Endothelial cell of umbilical vein (primary cell): ENCODE measurements around the gene ERBB2. TPM values are rescaled to one million over a fixed set of nuclear protein-coding genes. Genes with fewer than 3 reads are reported as not detected.

Source experiments
- BruUV-seq: library from RNA; stranded (reverse); fragments of 400-500 nt; replicated peaks from 2 replicates; lab custom pipeline; 2021; lab: Mats Ljungman, UMichigan
- CTCF ChIA-PET: fragments of 300-600, 350-600 bp; sonication (Branson Sonifier 250); formaldehyde crosslinking; loops from one replicate; lab custom pipeline; 2021; ENCODE audit warnings: antibody characterized with exemption, inconsistent platforms; lab: Charles Lee
- POLR2A ChIA-PET: fragments of 300-600, 350-600 bp; sonication (Branson Sonifier 250); formaldehyde crosslinking; loops from one replicate; lab custom pipeline; 2021; ENCODE audit warnings: antibody characterized with exemption, inconsistent platforms; lab: Charles Lee
- DNase-seq: peaks from one replicate; pipeline ENCODE4 v3.0.0-alpha.2; 2011; ENCODE audit warnings: low read depth, low spot score
- FAIRE-seq: peaks from 2 replicates; lab custom pipeline; 2011; peaks lifted over from hg19 to GRCh38; lab: Jason Lieb, UNC
- H2AFZ ChIP-seq: 2 replicates; pipeline ENCODE4 v1.6.0; 2012; ENCODE audit warnings: low read depth, low read length, control low read depth, inconsistent platforms
- H3K27ac ChIP-seq: 2 replicates; pipeline ENCODE4 v1.5.1; 2011; ENCODE audit warnings: low read depth, mild to moderate bottlenecking, control low read depth, low read length, moderate library complexity; ENCODE audit not compliant: insufficient read depth
- H3K27me3 ChIP-seq, 2 experiments: 2 replicates each; pipeline versions ENCODE4 v1.6.0 to v1.6.1; 2011; ENCODE audit warnings: low read length in 2 of 2, mixed read lengths in 1 of 2; ENCODE audit not compliant: control insufficient read depth in 2 of 2, insufficient read depth in 2 of 2
- H3K36me3 ChIP-seq, 2 experiments: 2 replicates in 1 of 2; 3 replicates in 1 of 2; pipeline ENCODE4 v1.5.1; 2011; ENCODE audit warnings: low read length in 2 of 2, mild to moderate bottlenecking in 1 of 2, moderate library complexity in 1 of 2; ENCODE audit not compliant: control insufficient read depth in 2 of 2, insufficient read depth in 2 of 2; ENCODE audit errors: extremely low read depth in 1 of 2
- H3K4me1 ChIP-seq: 3 replicates; pipeline ENCODE4 v1.5.1; 2011; ENCODE audit warnings: mild to moderate bottlenecking, low read length; ENCODE audit not compliant: control insufficient read depth, insufficient read depth; ENCODE audit errors: extremely low read depth
- H3K4me2 ChIP-seq: 2 replicates; pipeline ENCODE4 v1.6.1; 2011; ENCODE audit warnings: low read length, control low read depth, mixed read lengths; ENCODE audit not compliant: insufficient read depth
- H3K4me3 ChIP-seq, 3 experiments: fragments of 200-600 bp in 1 of 3; sonication (generic), shearing (Covaris generic) in 1 of 3; replicated peaks in 1 of 3; 2 replicates each; pipeline ENCODE4 v1.5.1; 2011 to 2016; ENCODE audit warnings: control low read depth in 3 of 3, low read length in 3 of 3, mild to moderate bottlenecking in 2 of 3, inconsistent platforms in 1 of 3, low read depth in 1 of 3, moderate library complexity in 1 of 3; ENCODE audit not compliant: insufficient read depth in 1 of 3
- H3K79me2 ChIP-seq: 2 replicates; pipeline ENCODE4 v1.6.0; 2012; ENCODE audit warnings: low read length, inconsistent platforms; ENCODE audit not compliant: control insufficient read depth, insufficient read depth
- H3K9ac ChIP-seq: replicated peaks from 2 replicates; pipeline ENCODE3; 2011; ENCODE audit warnings: low read length, control low read depth; ENCODE audit not compliant: insufficient read depth; ENCODE audit errors: extremely low read depth
- H3K9me1 ChIP-seq: replicated peaks from 3 replicates; pipeline ENCODE4 v1.6.0; 2011; ENCODE audit warnings: mild to moderate bottlenecking, low read length; ENCODE audit not compliant: control insufficient read depth, insufficient read depth; ENCODE audit errors: extremely low read depth
- H3K9me3 ChIP-seq: replicated peaks from 2 replicates; pipeline ENCODE4 v1.5.1; 2012; ENCODE audit warnings: low read length, inconsistent platforms; ENCODE audit not compliant: control insufficient read depth, insufficient read depth
- H4K20me1 ChIP-seq: replicated peaks from 2 replicates; pipeline ENCODE3; 2011; ENCODE audit warnings: mild to moderate bottlenecking, low read length; ENCODE audit not compliant: control insufficient read depth, insufficient read depth; ENCODE audit errors: extremely low read depth
- EZH2 ChIP-seq: IDR thresholded peaks from 2 replicates; pipeline ENCODE4 v1.6.1; 2012; ENCODE audit warnings: borderline replicate concordance, low read depth, mild to moderate bottlenecking, moderate library complexity, low read length, inconsistent platforms; ENCODE audit not compliant: severe bottlenecking
- FOS ChIP-seq: IDR thresholded peaks from 2 replicates; pipeline ENCODE4 v1.6.1; 2011; ENCODE audit warnings: mild to moderate bottlenecking, low read length, moderate library complexity, borderline replicate concordance; ENCODE audit not compliant: insufficient read depth
- GATA2 ChIP-seq: IDR thresholded peaks from 2 replicates; pipeline ENCODE4 v1.7.0; 2011; ENCODE audit warnings: low read depth, mild to moderate bottlenecking, moderate library complexity, mixed read lengths, low read length; ENCODE audit not compliant: insufficient read length, insufficient read depth
- JUN ChIP-seq: IDR thresholded peaks from 2 replicates; pipeline ENCODE4 v1.6.1; 2011; ENCODE audit warnings: borderline replicate concordance, low read depth; ENCODE audit not compliant: insufficient read length, insufficient read depth
- MYC ChIP-seq: IDR thresholded peaks from one replicate; pipeline ENCODE4 v1.6.1; 2011; ENCODE audit warnings: mild to moderate bottlenecking, low read depth, low read length
- POLR2A ChIP-seq: IDR thresholded peaks from 2 replicates; pipeline ENCODE4 v1.6.1; 2012; ENCODE audit warnings: low read depth, mild to moderate bottlenecking, control low read depth, low read length
- POLR2AphosphoS5 ChIP-seq: IDR thresholded peaks from 2 replicates; pipeline ENCODE4 v1.6.1; 2012; ENCODE audit warnings: low read depth, mild to moderate bottlenecking, control low read depth, low read length, moderate library complexity; ENCODE audit not compliant: insufficient read depth
- dilution Hi-C: fragments of 300-500 bp; cut with MboI; formaldehyde crosslinking; loops from one replicate; pipeline ENCODE4 v1.15.0; 2019; ENCODE audit warnings: low sequenced_read_pairs; ENCODE audit not compliant: extremely low pct_ligation_motif_present
- intact Hi-C: fragments of 100-400 bp; cut with micrococcal nuclease; formaldehyde crosslinking; loops from one replicate; pipeline ENCODE4 v1.10.0; 2022
- polyA plus RNA-seq, 4 experiments: library from polyadenylated mRNA; depleted of rRNA in 3 of 4; stranded (reverse) in 3 of 4; unstranded in 1 of 4; fragments of >200 nt; gene quantifications; 2 replicates each; pipeline versions ENCODE4 v1.2.1 to v1.2.3, GENCODE V29; 2011 to 2012; ENCODE audit warnings: missing spikeins in 1 of 4
- total RNA-seq: library from RNA; stranded (reverse); gene quantifications from 2 replicates; pipeline ENCODE4 v1.2.3, GENCODE V29; 2021
- TF ChIP-seq, protein P1 (sequence below): IDR thresholded peaks from 2 replicates; pipeline ENCODE4 v1.6.1; 2011; ENCODE audit not compliant: insufficient read depth, insufficient read length
- TF ChIP-seq, protein P2 (sequence below), 2 donors: IDR thresholded peaks; 1 replicate in 1 of 2; 2 replicates in 1 of 2; pipeline ENCODE4 v1.5.1; 2011; ENCODE audit warnings: low read length in 2 of 2, mild to moderate bottlenecking in 2 of 2, moderate library complexity in 2 of 2, control low read depth in 1 of 2, inconsistent platforms in 1 of 2, low read depth in 1 of 2; ENCODE audit not compliant: insufficient read depth in 1 of 2; ENCODE audit errors: extremely low read depth in 1 of 2

The ERBB2 gene
- total and polyA plus RNA-seq, 2 donors (not counting 3 experiments of a cell fraction or from before 2014, with no cell fraction given) = 20.6 to 32.9 TPM

GRCh38 chr17:39687101-39687545 is 12.7 kb upstream of the ERBB2 start:
- TF ChIP-seq POLR2AphosphoS5 = no peak
- TF ChIP-seq, protein P1, sequence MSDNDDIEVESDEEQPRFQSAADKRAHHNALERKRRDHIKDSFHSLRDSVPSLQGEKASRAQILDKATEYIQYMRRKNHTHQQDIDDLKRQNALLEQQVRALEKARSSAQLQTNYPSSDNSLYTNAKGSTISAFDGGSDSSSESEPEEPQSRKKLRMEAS = no peak
- no peak for TF ChIP-seq GATA2
- no peak for TF ChIP-seq JUN
- TF ChIP-seq EZH2 = no peak
- TF ChIP-seq MYC = no peak
- TF ChIP-seq POLR2A = no peak
- TF ChIP-seq, protein P2, sequence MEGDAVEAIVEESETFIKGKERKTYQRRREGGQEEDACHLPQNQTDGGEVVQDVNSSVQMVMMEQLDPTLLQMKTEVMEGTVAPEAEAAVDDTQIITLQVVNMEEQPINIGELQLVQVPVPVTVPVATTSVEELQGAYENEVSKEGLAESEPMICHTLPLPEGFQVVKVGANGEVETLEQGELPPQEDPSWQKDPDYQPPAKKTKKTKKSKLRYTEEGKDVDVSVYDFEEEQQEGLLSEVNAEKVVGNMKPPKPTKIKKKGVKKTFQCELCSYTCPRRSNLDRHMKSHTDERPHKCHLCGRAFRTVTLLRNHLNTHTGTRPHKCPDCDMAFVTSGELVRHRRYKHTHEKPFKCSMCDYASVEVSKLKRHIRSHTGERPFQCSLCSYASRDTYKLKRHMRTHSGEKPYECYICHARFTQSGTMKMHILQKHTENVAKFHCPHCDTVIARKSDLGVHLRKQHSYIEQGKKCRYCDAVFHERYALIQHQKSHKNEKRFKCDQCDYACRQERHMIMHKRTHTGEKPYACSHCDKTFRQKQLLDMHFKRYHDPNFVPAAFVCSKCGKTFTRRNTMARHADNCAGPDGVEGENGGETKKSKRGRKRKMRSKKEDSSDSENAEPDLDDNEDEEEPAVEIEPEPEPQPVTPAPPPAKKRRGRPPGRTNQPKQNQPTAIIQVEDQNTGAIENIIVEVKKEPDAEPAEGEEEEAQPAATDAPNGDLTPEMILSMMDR (IDR thresholded peaks at IDR 0.05; ENCODE audit: extremely low read depth in 1 of 2, insufficient read depth in 1 of 2, low read depth in 1 of 2, low read length in 2 of 2) = no peak
- TF ChIP-seq FOS = no peak
- intact Hi-C loops = no loop called here
- dilution Hi-C loops = no loop called here
- no peaks in the 10 kb centered on the region for H3K9me3 ChIP-seq
- H3K4me1 ChIP-seq = peaks cover 9% of the 10 kb centered on the region
- H3K4me3 ChIP-seq = no peak overlapping the region
- H3K27me3 ChIP-seq = no peaks in the 10 kb centered on the region
- no peaks in the 10 kb centered on the region for H3K36me3 ChIP-seq
- H3K9ac ChIP-seq = no peak overlapping the region
- no peaks in the 10 kb centered on the region for H3K9me1 ChIP-seq
- FAIRE-seq (no peak), DNase-seq (no peak)
- peak overlapping the region; percentile 84 for H2AFZ ChIP-seq
- no peaks in the 10 kb centered on the region for H3K79me2 ChIP-seq
- ChIA-PET CTCF (interaction anchor here (1.5 to 2.1 kb wide), 2 partner anchors 33 to 43 kb away, joined by 5 to 12 read pairs; partner anchors contain the start of gene MIEN1), POLR2A (no interaction called here)
- no peak overlapping the region for H3K27ac ChIP-seq
- no TSS peak for BruUV-seq
- no peaks in the 10 kb centered on the region for H4K20me1 ChIP-seq
- H3K4me2 ChIP-seq = peak overlapping the region; percentile 13
